Endothelial cell of umbilical vein (primary cell): ENCODE measurements around the gene RPGRIP1.

ENCODE experiments used
- POLR2A ChIP-seq: IDR thresholded peaks from 2 replicates; pipeline ENCODE4 v1.6.1; 2012; ENCODE audit warnings: low read depth, mild to moderate bottlenecking, control low read depth, low read length
- POLR2AphosphoS5 ChIP-seq: IDR thresholded peaks from 2 replicates; pipeline ENCODE4 v1.6.1; 2012; ENCODE audit warnings: low read depth, mild to moderate bottlenecking, control low read depth, low read length, moderate library complexity; ENCODE audit not compliant: insufficient read depth

- TF ChIP-seq POLR2AphosphoS5: no peak
- no peak for TF ChIP-seq POLR2A
Measured at GRCh38 chr14:21231020-21231652, 48.7 kb upstream of the RPGRIP1 start.
